AG04450 (cell line): Measurements from ENCODE around the gene DICER1. TPM values are rescaled to one million over a fixed set of nuclear protein-coding genes. Genes with fewer than 3 reads are reported as not detected.

Experiments
- CTCF ChIA-PET: fragments of 300-600, 350-600 bp; formaldehyde crosslinking; extraction: SDS; loops from one replicate; lab custom pipeline; 2022; ENCODE audit warnings: antibody characterized with exemption, inconsistent platforms; lab: Charles Lee
- POLR2A ChIA-PET: fragments of 350-600 bp; formaldehyde crosslinking; extraction: SDS; loops from one replicate; lab custom pipeline; 2021; ENCODE audit warnings: antibody characterized with exemption, inconsistent platforms; lab: Yijun Ruan, JAX
- DNase-seq: peaks from one replicate; pipeline ENCODE4 v3.0.0-alpha.2; 2011; ENCODE audit warnings: low read depth, low spot score
- H3K27ac ChIP-seq: one replicate; pipeline ENCODE4 v1.5.1; 2012; ENCODE audit warnings: low read depth, low read length, control low read depth
- H3K27me3 ChIP-seq: one replicate; pipeline ENCODE4 v1.6.0; 2012; ENCODE audit warnings: low read length; ENCODE audit not compliant: control insufficient read depth, insufficient read depth
- H3K4me3 ChIP-seq: 2 replicates; pipeline ENCODE4 v1.5.1; 2011; ENCODE audit warnings: mild to moderate bottlenecking, low read depth, low read length, control low read depth
- H3K9me3 ChIP-seq: 2 replicates; pipeline ENCODE4 v1.5.1; 2012; ENCODE audit warnings: low read length; ENCODE audit not compliant: control insufficient read depth, insufficient read depth
- polyA plus RNA-seq: library from polyadenylated mRNA; depleted of rRNA; stranded (reverse); fragments of >200 nt; gene quantifications from 2 replicates; pipeline ENCODE4 v1.2.3, GENCODE V29; 2011; rRNA removed
- small RNA-seq: library from RNA; depleted of rRNA; stranded (forward); fragments of <200 nt; gene quantifications from one replicate; pipeline ENCODE3, GENCODE V24; 2012; ENCODE audit warnings: low read depth; ENCODE audit not compliant: insufficient read length
- TF ChIP-seq, protein P1 (sequence below): IDR thresholded peaks from 2 replicates; pipeline ENCODE4 v1.5.1; 2011; ENCODE audit warnings: low read depth, low read length, control low read depth, inconsistent platforms

Gene DICER1
- polyA plus RNA-seq, 1 experiment = 25.1 TPM

DNA sequence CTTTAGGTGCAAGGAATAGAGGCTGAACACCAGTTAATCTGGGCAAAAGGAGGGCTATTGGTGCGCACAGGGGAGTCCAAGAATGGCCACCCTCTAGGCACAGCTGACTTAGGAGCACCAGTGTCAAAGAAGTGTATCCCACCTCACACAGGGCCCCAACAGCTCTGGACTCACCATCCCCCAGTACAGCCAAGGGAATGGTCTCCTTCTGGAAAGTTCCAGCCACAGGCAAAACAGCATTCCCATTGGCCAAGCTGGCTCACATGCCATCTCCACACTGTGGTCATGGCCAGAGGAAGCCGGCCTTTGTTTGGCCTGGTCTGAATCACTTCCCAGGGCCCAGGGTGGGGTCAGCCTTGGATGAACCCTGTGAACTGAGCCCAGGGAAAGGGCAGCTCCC, 120.1 kb downstream of the DICER1 start:
- POLR2A ChIA-PET = no interaction called here
- TF ChIP-seq, protein P1, sequence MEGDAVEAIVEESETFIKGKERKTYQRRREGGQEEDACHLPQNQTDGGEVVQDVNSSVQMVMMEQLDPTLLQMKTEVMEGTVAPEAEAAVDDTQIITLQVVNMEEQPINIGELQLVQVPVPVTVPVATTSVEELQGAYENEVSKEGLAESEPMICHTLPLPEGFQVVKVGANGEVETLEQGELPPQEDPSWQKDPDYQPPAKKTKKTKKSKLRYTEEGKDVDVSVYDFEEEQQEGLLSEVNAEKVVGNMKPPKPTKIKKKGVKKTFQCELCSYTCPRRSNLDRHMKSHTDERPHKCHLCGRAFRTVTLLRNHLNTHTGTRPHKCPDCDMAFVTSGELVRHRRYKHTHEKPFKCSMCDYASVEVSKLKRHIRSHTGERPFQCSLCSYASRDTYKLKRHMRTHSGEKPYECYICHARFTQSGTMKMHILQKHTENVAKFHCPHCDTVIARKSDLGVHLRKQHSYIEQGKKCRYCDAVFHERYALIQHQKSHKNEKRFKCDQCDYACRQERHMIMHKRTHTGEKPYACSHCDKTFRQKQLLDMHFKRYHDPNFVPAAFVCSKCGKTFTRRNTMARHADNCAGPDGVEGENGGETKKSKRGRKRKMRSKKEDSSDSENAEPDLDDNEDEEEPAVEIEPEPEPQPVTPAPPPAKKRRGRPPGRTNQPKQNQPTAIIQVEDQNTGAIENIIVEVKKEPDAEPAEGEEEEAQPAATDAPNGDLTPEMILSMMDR = no peak
- CTCF ChIA-PET = no interaction called here

More for the DNA sequence above, 120.1 kb downstream of the DICER1 start:
- Histone ChIP-seq H3K9me3 (no peaks in the 10 kb centered on the region; the same call in 1 of the 2 replicates), H3K27me3 (peaks cover 3% of the 10 kb centered on the region), H3K4me3 (no peak overlapping the region), H3K27ac (no peak overlapping the region)
- no peak for DNase-seq

Small RNA genes within 50 kb of the gene (small RNA-seq; reads per million reads assigned to genes)
- gene MIR3173 = not detected

Other genes with a start within 250 kb of the DICER1 start
- 0.09 TPM in 2 replicates for gene CLMN, start 162.4 kb upstream of the DICER1 start, polyA plus RNA-seq